ENCODE measurements around the gene SWAP70. TPM values are rescaled to one million over a fixed set of nuclear protein-coding genes. Genes with fewer than 3 reads are reported as not detected.

The SWAP70 gene
- polyA plus RNA-seq, 3 donors, result 10.9 to 26.4 (median 13.8) TPM

DNA sequence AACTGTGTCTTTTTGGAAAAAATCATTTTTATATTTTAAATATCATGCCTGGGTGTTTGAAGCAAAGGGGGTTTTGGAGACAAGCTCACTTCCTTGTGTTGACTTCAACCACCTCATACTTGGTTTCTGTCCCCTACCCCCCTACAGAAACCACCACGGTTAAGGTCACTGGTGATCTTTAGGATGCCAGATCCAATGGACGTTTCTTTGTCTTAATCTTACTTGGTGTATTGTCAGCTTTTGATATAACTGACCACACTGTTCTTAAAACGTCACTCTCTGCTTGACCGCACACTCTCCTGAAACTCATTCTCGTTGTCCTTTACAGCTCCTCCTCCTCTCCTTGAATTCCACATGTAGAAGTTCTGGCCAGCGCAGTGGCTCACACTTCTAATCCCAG, 34.8 kb upstream of the SWAP70 start:
- no peaks in the 10 kb centered on the region for H3K36me3 ChIP-seq (replicated peaks in 1 of 2; ENCODE audit: control insufficient read depth in 1 of 2, insufficient read depth in 2 of 2, low read length in 2 of 2)
- H2AFZ ChIP-seq (ENCODE audit: insufficient read depth, low read depth, low read length, poor library complexity, severe bottlenecking), result no peak overlapping the region
- peaks cover 0 to 4% (median 0%) of the 10 kb centered on the region in 3 donors for H3K27me3 Mint-ChIP-seq (ENCODE audit: low read depth in 3 of 3)
- no peak for DNase-seq
- H3K4me1 Mint-ChIP-seq, result peaks cover 34% of the 10 kb centered on the region
- peaks cover 28 to 32% of the 10 kb centered on the region in 2 donors for H3K4me1 ChIP-seq (ENCODE audit: control insufficient read depth in 1 of 2, insufficient read depth in 2 of 2, low read length in 2 of 2)
- no peak overlapping the region for H3K4me2 ChIP-seq (replicated peaks; ENCODE audit: extremely low read depth, low read length, poor library complexity, severe bottlenecking)
- no peaks in the 10 kb centered on the region for H3K79me2 ChIP-seq (ENCODE audit: insufficient read depth, low read length)
- no peak overlapping the region for H3K4me3 Mint-ChIP-seq
- H3K9ac ChIP-seq (ENCODE audit: insufficient read depth, low read length, poor library complexity, severe bottlenecking), result no peak overlapping the region
- no peak overlapping the region for H3K4me3 ChIP-seq (replicated peaks in 1 of 3; ENCODE audit: low read depth in 2 of 3, low read length in 3 of 3)
- H3K27me3 ChIP-seq (ENCODE audit: control insufficient read depth in 2 of 2, insufficient read depth in 2 of 2, low read length in 2 of 2), result no peaks in the 10 kb centered on the region
- TF ChIP-seq, protein P1, sequence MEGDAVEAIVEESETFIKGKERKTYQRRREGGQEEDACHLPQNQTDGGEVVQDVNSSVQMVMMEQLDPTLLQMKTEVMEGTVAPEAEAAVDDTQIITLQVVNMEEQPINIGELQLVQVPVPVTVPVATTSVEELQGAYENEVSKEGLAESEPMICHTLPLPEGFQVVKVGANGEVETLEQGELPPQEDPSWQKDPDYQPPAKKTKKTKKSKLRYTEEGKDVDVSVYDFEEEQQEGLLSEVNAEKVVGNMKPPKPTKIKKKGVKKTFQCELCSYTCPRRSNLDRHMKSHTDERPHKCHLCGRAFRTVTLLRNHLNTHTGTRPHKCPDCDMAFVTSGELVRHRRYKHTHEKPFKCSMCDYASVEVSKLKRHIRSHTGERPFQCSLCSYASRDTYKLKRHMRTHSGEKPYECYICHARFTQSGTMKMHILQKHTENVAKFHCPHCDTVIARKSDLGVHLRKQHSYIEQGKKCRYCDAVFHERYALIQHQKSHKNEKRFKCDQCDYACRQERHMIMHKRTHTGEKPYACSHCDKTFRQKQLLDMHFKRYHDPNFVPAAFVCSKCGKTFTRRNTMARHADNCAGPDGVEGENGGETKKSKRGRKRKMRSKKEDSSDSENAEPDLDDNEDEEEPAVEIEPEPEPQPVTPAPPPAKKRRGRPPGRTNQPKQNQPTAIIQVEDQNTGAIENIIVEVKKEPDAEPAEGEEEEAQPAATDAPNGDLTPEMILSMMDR (IDR thresholded peaks at IDR 0.05), result no peak
- no peak overlapping the region for H3K27ac Mint-ChIP-seq
- H3K36me3 Mint-ChIP-seq, result no peaks in the 10 kb centered on the region
- no peaks in the 10 kb centered on the region for H4K20me1 ChIP-seq (ENCODE audit: insufficient read depth, low read length)
- H3K9me3 ChIP-seq (replicated peaks in 1 of 2; ENCODE audit: control insufficient read depth in 1 of 2, insufficient read depth in 1 of 2, low read length in 2 of 2), result no peaks in the 10 kb centered on the region
- WGBS (ENCODE audit: insufficient coverage), result 100% methylated on average over 4 of the region's 6 CpGs
- H3K27ac ChIP-seq (ENCODE audit: low read depth in 1 of 2, low read length in 2 of 2), result no peak overlapping the region
- H3K9me3 Mint-ChIP-seq, result peaks cover 0 to 12% (median 4%) of the 10 kb centered on the region in 7 donors
- intact Hi-C loops (cut with micrococcal nuclease), result no loop called here

DNA sequence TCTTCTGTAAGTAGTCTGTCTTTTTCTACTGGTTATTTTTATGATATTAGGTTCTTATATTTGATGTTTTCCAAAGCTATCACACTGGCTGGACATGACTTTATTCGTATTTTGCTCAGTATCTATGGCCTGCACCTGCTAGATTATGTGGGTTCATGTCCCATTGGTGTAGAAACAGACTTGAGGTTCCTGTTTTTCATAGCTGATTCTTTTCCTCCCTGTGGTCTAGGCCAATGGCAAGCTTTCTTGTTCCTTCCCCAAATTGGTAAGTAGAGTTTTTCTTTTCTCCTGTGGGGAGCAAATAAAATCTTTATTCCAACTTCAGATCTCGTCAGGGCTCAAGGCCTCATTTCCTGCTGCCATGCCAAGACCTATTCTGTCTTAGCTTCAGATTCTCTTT, 30.2 kb upstream of the SWAP70 start:
- Histone ChIP-seq H3K9ac (ENCODE audit: insufficient read depth, low read length, poor library complexity, severe bottlenecking) (no peak overlapping the region), H3K4me2 (replicated peaks; ENCODE audit: extremely low read depth, low read length, poor library complexity, severe bottlenecking) (peak overlapping the region; percentile 30), H3K79me2 (ENCODE audit: insufficient read depth, low read length) (no peaks in the 10 kb centered on the region), H3K36me3 (replicated peaks in 1 of 2; ENCODE audit: control insufficient read depth in 1 of 2, insufficient read depth in 2 of 2, low read length in 2 of 2) (no peaks in the 10 kb centered on the region), H2AFZ (ENCODE audit: insufficient read depth, low read depth, low read length, poor library complexity, severe bottlenecking) (no peak overlapping the region), H4K20me1 (ENCODE audit: insufficient read depth, low read length) (no peaks in the 10 kb centered on the region), H3K4me3 (replicated peaks in 1 of 3; ENCODE audit: low read depth in 2 of 3, low read length in 3 of 3) (peak overlapping the region in 1 of 3 experiments; percentile 4), H3K4me1 (ENCODE audit: control insufficient read depth in 1 of 2, insufficient read depth in 2 of 2, low read length in 2 of 2) (peaks cover 27 to 35% of the 10 kb centered on the region in 2 donors), H3K27ac (ENCODE audit: low read depth in 1 of 2, low read length in 2 of 2) (peak overlapping the region in 1 of 2 donors; percentile 43), H3K27me3 (ENCODE audit: control insufficient read depth in 2 of 2, insufficient read depth in 2 of 2, low read length in 2 of 2) (no peaks in the 10 kb centered on the region), H3K9me3 (replicated peaks in 1 of 2; ENCODE audit: control insufficient read depth in 1 of 2, insufficient read depth in 1 of 2, low read length in 2 of 2) (no peaks in the 10 kb centered on the region)
- H3K36me3 Mint-ChIP-seq, result no peaks in the 10 kb centered on the region
- TF ChIP-seq, protein P1 (IDR thresholded peaks at IDR 0.05), result no peak
- H3K4me1 Mint-ChIP-seq, result peaks cover 33% of the 10 kb centered on the region
- peaks cover 0 to 9% (median 4%) of the 10 kb centered on the region in 7 donors for H3K9me3 Mint-ChIP-seq
- DNase-seq, result peak; percentile 30 to 62 (median 60)
- H3K27ac Mint-ChIP-seq, result peak overlapping the region; percentile 24 to 81 (median 60)
- H3K4me3 Mint-ChIP-seq, result no peak overlapping the region
- intact Hi-C loops (cut with micrococcal nuclease), result no loop called here
- H3K27me3 Mint-ChIP-seq (ENCODE audit: low read depth in 3 of 3), result peaks cover 0 to 1% (median 0%) of the 10 kb centered on the region in 3 donors
- 0% methylated on average over 1 of the region's 2 CpGs for WGBS (ENCODE audit: insufficient coverage)

Data from CD14-positive monocyte (primary cell).